Measurements from ENCODE around the gene ADRA1B. TPM values are rescaled to one million over a fixed set of nuclear protein-coding genes. Genes with fewer than 3 reads are reported as not detected.
A peak's percentile ranks its signal among the peaks of the same experiment; 100 is the strongest.
"Not testable (repeated sequence)": the region's sequence is repeated elsewhere in the genome, so short reads cannot be mapped to it uniquely, and the experiment has no call there.

The ADRA1B gene
- polyA plus RNA-seq, 10 donors, result 0.18 to 0.68 (median 0.39) TPM; not detected in 1

DNA sequence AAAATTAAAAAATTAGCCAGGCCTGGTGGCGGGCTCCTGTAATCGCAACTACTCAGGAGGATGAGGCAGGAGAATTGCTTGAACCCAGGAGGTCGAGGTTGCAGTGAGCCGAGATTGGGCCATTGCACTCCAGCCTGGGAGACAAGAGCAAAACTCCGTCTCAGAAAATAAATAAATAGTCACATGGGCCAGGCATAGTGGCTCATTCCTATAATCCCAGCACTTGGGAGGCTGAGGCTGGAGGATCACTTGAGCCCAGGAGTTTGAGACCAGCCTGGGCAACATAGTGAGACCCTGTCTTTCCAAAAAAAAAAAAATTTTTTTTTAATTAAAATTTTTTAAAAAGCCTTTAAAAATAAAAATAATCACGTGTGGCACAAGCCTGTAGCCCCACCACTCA is 97.9 kb downstream of the ADRA1B start:
- not testable (repeated sequence) for DNase-seq

DNA sequence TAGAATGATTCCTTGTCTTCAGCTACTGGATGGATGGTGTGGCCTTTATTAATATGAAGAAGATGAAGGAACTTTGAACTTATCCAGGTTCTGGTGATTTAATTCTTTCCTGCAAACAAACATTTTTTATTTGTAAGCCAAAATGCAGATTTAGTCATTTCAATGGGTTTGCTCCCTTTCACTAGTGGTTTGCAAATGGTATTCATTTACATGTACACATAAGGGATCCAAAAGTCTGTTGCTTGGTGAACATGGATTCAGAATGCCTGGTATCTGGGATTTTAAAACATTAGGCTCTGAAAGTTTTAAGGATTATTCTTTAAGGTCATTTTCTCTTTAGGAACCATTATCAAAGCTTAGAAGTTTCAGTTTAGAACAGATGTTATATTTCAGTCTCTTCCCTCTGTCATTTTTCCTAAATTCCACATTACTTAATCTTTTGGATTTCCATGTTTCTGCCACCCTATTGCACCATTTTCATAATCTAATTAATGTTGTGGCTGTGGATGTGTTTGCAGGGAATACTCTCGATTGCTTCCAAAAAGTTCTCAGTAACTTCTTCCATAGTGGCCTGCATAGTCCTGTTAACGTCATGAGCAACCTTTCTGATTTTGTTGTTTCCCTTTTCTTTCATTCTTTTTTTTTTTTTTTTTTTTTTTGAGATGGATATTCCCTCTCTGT is 102.8 kb downstream of the ADRA1B start:
- no peak for DNase-seq

DNA sequence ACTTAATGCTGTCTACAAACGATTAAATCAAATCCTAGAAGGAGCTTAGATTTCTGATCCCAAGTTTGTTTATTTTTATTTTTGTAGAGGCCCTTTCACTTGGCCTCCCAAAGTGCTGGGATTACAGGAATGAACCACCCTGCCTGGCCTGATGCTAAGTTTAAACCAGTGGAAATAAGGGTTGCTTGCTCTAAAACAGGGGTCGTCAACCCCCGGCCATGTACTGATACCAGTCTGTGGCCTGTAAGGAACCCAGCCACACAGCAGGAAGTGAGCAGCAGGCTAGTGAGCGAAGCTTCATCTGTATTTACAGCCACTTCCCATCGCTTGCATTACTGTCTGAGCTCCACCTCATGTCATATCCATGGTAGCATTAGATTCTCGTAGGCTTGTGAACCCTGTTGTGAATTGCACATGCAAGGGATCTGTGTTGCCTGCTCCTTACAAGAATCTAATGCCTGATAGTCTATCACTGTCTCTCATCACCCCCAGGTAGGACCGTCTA is 104.0 kb downstream of the ADRA1B start:
- DNase-seq, result no peak

DNA sequence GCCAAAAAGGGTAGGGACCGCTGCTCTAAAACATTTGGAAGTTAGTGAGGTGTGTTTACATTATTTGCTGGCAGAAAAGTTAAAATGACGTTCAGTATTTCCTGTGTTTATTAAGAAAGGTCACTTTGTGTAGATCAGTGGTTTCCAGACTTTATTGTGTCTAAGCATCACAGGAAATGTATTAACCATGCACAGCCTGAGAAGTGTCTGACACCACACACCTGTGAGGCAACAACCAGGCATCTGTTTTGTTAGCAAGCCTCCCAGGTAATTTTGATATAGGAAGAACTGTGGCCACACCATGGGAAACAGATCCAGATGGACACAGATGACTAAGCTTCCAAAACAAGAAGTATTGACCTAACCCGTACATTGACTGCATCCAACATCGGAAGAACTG is 104.7 kb downstream of the ADRA1B start:
- no peak for DNase-seq

DNA sequence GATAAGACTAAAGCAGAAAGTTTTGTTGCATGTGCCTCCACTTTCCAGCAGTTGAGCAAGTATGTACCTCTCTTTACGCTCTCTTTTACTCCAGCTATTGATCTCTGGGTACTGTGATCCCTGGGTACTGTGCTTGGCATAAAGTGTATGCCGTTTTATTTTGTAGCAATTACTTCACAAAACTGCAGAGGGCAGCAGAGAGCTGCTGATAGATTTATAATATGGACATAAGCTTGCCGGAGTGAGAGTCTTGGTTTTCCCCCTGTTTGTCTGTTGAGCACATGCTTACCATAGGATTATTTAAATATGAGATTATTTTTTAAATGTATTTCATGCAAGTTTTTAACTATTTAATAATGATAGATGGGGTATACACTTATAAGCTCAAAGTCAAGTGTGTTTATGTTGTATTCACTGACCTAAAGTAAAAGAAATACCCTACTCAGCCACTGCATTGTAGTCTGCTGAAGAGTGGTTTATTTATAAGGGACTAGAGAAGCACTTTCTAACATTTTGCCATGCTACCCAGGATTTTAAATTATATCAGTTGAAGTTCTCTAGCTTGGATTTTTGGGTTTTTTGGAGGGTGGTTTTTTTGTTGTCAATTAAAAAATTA is 105.7 kb downstream of the ADRA1B start:
- peak; percentile 61 to 85 (median 82) for DNase-seq

Other genes starting within 250 kb of the ADRA1B start
- gene TTC1, start 92.7 kb downstream of the ADRA1B start, polyA plus RNA-seq (ENCODE audit: insufficient read length in 10 of 10), result 10 to 100 TPM; 44.3 to 52.6 (median 48.1) TPM
- gene PWWP2A, start 203.0 kb downstream of the ADRA1B start, polyA plus RNA-seq (ENCODE audit: insufficient read length in 10 of 10), result 10 to 100 TPM; 11.7 to 18.4 (median 14.3) TPM

Measured in muscle of back (tissue), 11 donors.